AG08395 (cell line): ENCODE data around the gene TSPAN1.
A peak's percentile ranks its signal among the peaks of the same experiment; 100 is the strongest.

ENCODE experiments used
- DNase-seq: peaks from one replicate; pipeline ENCODE4 v3.0.0; 2012; ENCODE audit warnings: mixed read lengths, low spot score

Gene TSPAN1

GRCh38 chr1:46160212-46160611 lies 14.7 kb upstream of the TSPAN1 start:
- no peak for DNase-seq

GRCh38 chr1:46166521-46167462 lies 8.1 kb upstream of the TSPAN1 start:
- DNase-seq = peak; percentile 44

GRCh38 chr1:46168477-46168876 lies 6.4 kb upstream of the TSPAN1 start:
- DNase-seq = no peak

- DNase-seq = no peak
Measured at GRCh38 chr1:46169811-46170454, 5.0 kb upstream of the TSPAN1 start.

- DNase-seq = no peak
Measured at GRCh38 chr1:46171351-46171750, 3.5 kb upstream of the TSPAN1 start.

- no peak for DNase-seq
Measured at GRCh38 chr1:46171871-46172270, 3.0 kb upstream of the TSPAN1 start.

- no peak for DNase-seq
Measured at GRCh38 chr1:46172321-46172720, 2.6 kb upstream of the TSPAN1 start.

GRCh38 chr1:46173361-46173856 lies 1.5 kb upstream of the TSPAN1 start:
- DNase-seq = peak; percentile 43

- no peak for DNase-seq
Measured at GRCh38 chr1:46175243-46175642, 356 bp downstream of the TSPAN1 start.

- DNase-seq = no peak
Measured at GRCh38 chr1:46176211-46176865, 1.5 kb downstream of the TSPAN1 start, which contains the start of gene P3R3URF. P3R3URF (minus strand) TSS chr1:46176488; CDS start chr1:46176471, 17 bp downstream.

- DNase-seq = peak; percentile 90
Measured at GRCh38 chr1:46179138-46180081, 4.5 kb downstream of the TSPAN1 start.

GRCh38 chr1:46180082-46180616 lies 5.3 kb downstream of the TSPAN1 start:
- DNase-seq = no peak

- peak; percentile 12 for DNase-seq
Measured at GRCh38 chr1:46181343-46182260, 6.7 kb downstream of the TSPAN1 start.

GRCh38 chr1:46183079-46183847 lies 8.4 kb downstream of the TSPAN1 start:
- DNase-seq = peak; percentile 95

GRCh38 chr1:46183926-46184557 lies 9.2 kb downstream of the TSPAN1 start:
- peak; percentile 28 for DNase-seq

GRCh38 chr1:46184920-46185658 lies 10.2 kb downstream of the TSPAN1 start:
- no peak for DNase-seq

- DNase-seq = no peak
Measured at GRCh38 chr1:46186076-46186475, 11.2 kb downstream of the TSPAN1 start.
